Upper lobe of right lung (tissue), 1 donor: ENCODE data around the gene SERINC5. TPM values are rescaled to one million over a fixed set of nuclear protein-coding genes. Genes with fewer than 3 reads are reported as not detected.

ENCODE experiments used
- ATAC-seq: fragments of 200-7000 bp; cut with Tn5 transposase; one replicate; pipeline ENCODE4 v1.9.1; 2020; ENCODE audit warnings: mild to moderate bottlenecking, moderate library complexity
- DNase-seq: peaks from one replicate; pipeline ENCODE4 v3.0.0-alpha.2; 2020
- H3K27ac ChIP-seq: fragments of 200-600 bp; one replicate; pipeline ENCODE4 v1.8.0; 2022
- H3K27me3 ChIP-seq: fragments of 200-600 bp; one replicate; pipeline ENCODE4 v1.8.0; 2022; ENCODE audit warnings: mild to moderate bottlenecking
- H3K36me3 ChIP-seq: fragments of 200-600 bp; one replicate; pipeline ENCODE4 v1.8.0; 2022
- H3K4me1 ChIP-seq: fragments of 200-600 bp; one replicate; pipeline ENCODE4 v1.8.0; 2022
- H3K4me3 ChIP-seq: fragments of 200-600 bp; one replicate; pipeline ENCODE4 v1.8.0; 2022; ENCODE audit warnings: mild to moderate bottlenecking
- H3K9me3 ChIP-seq: fragments of 200-600 bp; one replicate; pipeline ENCODE4 v1.8.0; 2022
- intact Hi-C: fragments of 100-400 bp; cut with DNase I; formaldehyde crosslinking; loops from one replicate; pipeline ENCODE4 v1.11.0; 2022
- total RNA-seq: library from RNA; stranded (reverse); fragmentation: NEBNext Ultra II Directional; extraction: Animal tissue kit (Norgen Biotek cat#: 25700); gene quantifications from one replicate; pipeline ENCODE4 v1.2.1, GENCODE V29; 2021
- TF ChIP-seq, protein P1 (sequence below): fragments of 200-600 bp; IDR thresholded peaks from one replicate; pipeline ENCODE4 v1.8.0; 2022; ENCODE audit warnings: antibody characterized with exemption
- donor health status: DM: no; HTN: yes; CAD: no; lungs with severe emphysema.

Gene SERINC5
- total RNA-seq, 1 donor from 2014 or later = 60.4 TPM

GRCh38 chr5:80268916-80269315 is 13.1 kb upstream of the SERINC5 start:
- Histone ChIP-seq H3K9me3 (no peaks in the 10 kb centered on the region), H3K27me3 (no peaks in the 10 kb centered on the region), H3K4me1 (no peaks in the 10 kb centered on the region), H3K27ac (no peak overlapping the region), H3K4me3 (no peak overlapping the region), H3K36me3 (no peaks in the 10 kb centered on the region)
- no peak for DNase-seq
- ATAC-seq = no peak
- TF ChIP-seq, protein P1, sequence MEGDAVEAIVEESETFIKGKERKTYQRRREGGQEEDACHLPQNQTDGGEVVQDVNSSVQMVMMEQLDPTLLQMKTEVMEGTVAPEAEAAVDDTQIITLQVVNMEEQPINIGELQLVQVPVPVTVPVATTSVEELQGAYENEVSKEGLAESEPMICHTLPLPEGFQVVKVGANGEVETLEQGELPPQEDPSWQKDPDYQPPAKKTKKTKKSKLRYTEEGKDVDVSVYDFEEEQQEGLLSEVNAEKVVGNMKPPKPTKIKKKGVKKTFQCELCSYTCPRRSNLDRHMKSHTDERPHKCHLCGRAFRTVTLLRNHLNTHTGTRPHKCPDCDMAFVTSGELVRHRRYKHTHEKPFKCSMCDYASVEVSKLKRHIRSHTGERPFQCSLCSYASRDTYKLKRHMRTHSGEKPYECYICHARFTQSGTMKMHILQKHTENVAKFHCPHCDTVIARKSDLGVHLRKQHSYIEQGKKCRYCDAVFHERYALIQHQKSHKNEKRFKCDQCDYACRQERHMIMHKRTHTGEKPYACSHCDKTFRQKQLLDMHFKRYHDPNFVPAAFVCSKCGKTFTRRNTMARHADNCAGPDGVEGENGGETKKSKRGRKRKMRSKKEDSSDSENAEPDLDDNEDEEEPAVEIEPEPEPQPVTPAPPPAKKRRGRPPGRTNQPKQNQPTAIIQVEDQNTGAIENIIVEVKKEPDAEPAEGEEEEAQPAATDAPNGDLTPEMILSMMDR = no peak
- intact Hi-C loops = no loop called here

GRCh38 chr5:80266566-80266965 is 10.7 kb upstream of the SERINC5 start:
- Histone ChIP-seq H3K4me1 (no peaks in the 10 kb centered on the region), H3K27me3 (no peaks in the 10 kb centered on the region), H3K4me3 (no peak overlapping the region), H3K36me3 (no peaks in the 10 kb centered on the region), H3K9me3 (no peaks in the 10 kb centered on the region), H3K27ac (no peak overlapping the region)
- DNase-seq (no peak), ATAC-seq (no peak)
- TF ChIP-seq, protein P1 = no peak
- intact Hi-C loops = no loop called here

- intact Hi-C loops = no loop called here
- no peak overlapping the region for H3K4me3 ChIP-seq
Measured at GRCh38 chr5:80260461-80260860, 4.6 kb upstream of the SERINC5 start.

GRCh38 chr5:80259511-80260203 is 3.8 kb upstream of the SERINC5 start:
- Histone ChIP-seq H3K27me3 (no peaks in the 10 kb centered on the region), H3K27ac (no peak overlapping the region), H3K4me1 (peaks cover 8% of the 10 kb centered on the region), H3K9me3 (no peaks in the 10 kb centered on the region), H3K36me3 (no peaks in the 10 kb centered on the region), H3K4me3 (no peak overlapping the region)
- TF ChIP-seq, protein P1 = no peak
- no peak for ATAC-seq
- intact Hi-C loops = loop anchor here (10.0 kb wide), 1 partner anchor 55 kb away; no protein-coding TSS in a partner anchor
- no peak for DNase-seq

More at GRCh38 chr5:80260461-80260860, 4.6 kb upstream of the SERINC5 start:
- ATAC-seq (no peak), DNase-seq (no peak)
- no peak overlapping the region for H3K27ac ChIP-seq
- peaks cover 8% of the 10 kb centered on the region for H3K4me1 ChIP-seq
- no peaks in the 10 kb centered on the region for H3K9me3 ChIP-seq
- TF ChIP-seq, protein P1 = no peak
- H3K36me3 ChIP-seq = no peaks in the 10 kb centered on the region
- H3K27me3 ChIP-seq = no peaks in the 10 kb centered on the region

GRCh38 chr5:80255431-80255810 is 427 bp downstream of the SERINC5 start:
- intact Hi-C loops = loop anchor here (10.0 kb wide), 1 partner anchor 51 kb away; no protein-coding TSS in a partner anchor
- no peaks in the 10 kb centered on the region for H3K27me3 ChIP-seq
- peak overlapping the region; percentile 98 for H3K27ac ChIP-seq
- DNase-seq (peak; percentile 89), ATAC-seq (peak; percentile 79)
- H3K4me1 ChIP-seq = peaks cover 41% of the 10 kb centered on the region
- TF ChIP-seq, protein P1 = no peak
- H3K9me3 ChIP-seq = no peaks in the 10 kb centered on the region
- H3K36me3 ChIP-seq = no peaks in the 10 kb centered on the region
- peak overlapping the region; percentile 76 for H3K4me3 ChIP-seq
